ENCODE results near the gene ABHD16B. TPM values are rescaled to one million over a fixed set of nuclear protein-coding genes. Genes with fewer than 3 reads are reported as not detected.
A peak's percentile ranks its signal among the peaks of the same experiment; 100 is the strongest.

The ABHD16B gene
- total and polyA plus RNA-seq, 2 of the 13 experiments (the other 11 are each of a cell fraction or from before 2014, with no cell fraction given): not detected

DNA sequence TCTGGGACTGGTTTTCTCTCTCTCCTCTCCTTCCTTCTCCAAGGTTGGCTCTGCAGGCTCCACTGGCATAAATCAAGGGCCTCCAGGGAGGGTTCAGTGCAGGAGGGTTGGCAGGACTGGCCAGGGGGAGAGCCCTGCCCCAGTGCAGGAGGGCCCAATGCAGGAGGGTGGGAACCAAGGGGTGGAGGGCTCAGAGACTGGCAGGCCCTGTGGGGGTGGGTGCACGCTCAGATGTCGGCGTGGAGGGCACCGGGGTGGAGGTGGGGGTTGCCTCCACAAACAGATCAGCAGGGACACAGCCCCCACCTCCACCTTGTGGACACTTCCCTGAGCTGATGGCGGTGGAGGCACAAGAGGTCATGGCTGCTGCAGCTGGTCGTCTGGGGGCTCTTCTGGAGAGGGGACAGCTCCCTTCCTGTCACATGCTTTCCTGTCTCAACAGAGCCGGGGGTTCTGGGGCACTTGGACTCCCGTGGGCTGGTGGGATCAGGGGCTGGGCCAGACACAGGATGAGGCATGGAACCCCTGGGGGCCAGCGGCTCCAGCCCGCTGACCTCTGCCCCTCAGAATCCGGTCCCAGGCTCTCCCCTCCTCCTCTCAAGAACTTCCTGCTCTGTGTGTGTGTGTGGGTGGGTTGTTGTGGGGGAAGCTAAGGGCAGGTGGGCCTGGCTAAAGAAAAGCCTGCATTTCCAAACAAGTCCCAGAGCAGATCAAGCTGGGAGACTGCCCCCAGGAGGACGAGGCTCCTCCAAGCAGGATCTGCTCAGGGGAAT lies 2.7 kb upstream of the ABHD16B start:
- no TSS peak for BruUV-seq (replicated peaks)
- H3K4me2 ChIP-seq (ENCODE audit: low read depth, low read length): peak overlapping the region; percentile 87
- H3K9ac ChIP-seq (ENCODE audit: insufficient read depth, low read depth, low read length): peak overlapping the region; percentile 60
- no peak overlapping the region for H2AFZ ChIP-seq (ENCODE audit: low read length)
- peaks cover 0 to 2% of the 10 kb centered on the region in 2 experiments; a peak in 1 of 5 replicates for H3K36me3 ChIP-seq (replicated peaks in 1 of 2; ENCODE audit: control insufficient read depth in 1 of 2, insufficient read depth in 2 of 2, low read length in 2 of 2)
- intact Hi-C loops (cut with micrococcal nuclease; ENCODE audit: unreplicated experiment) (no loop called here), in situ Hi-C loops (cut with HindIII; ENCODE audit: extremely low pct_ligation_motif_present, low pct_unique_long_range_greater_than_20kb) (loop anchor here (5.0 kb wide), 3 partner anchors 36 to 151 kb away; partner anchors contain the start of genes ARFRP1 and ZGPAT)
- no peaks in the 10 kb centered on the region for H4K20me1 ChIP-seq (ENCODE audit: insufficient read depth, low read length)
- H3K4me3 ChIP-seq (replicated peaks in 1 of 3; ENCODE audit: insufficient read depth in 1 of 3, low read depth in 2 of 3, low read length in 3 of 3): peak overlapping the region; percentile 42 to 65 (median 46)
- peaks cover 3 to 11% of the 10 kb centered on the region in 2 experiments; a peak in 4 of 5 replicates for H3K27me3 ChIP-seq (ENCODE audit: control insufficient read depth in 1 of 2, insufficient read depth in 2 of 2, low read length in 2 of 2)
- no peaks in the 10 kb centered on the region for H3K9me3 ChIP-seq (ENCODE audit: low read length)
- H3K4me1 ChIP-seq (ENCODE audit: insufficient read depth, low read length): peaks cover 68% of the 10 kb centered on the region
- FAIRE-seq (peak; percentile 90), DNase-seq (ENCODE audit: low spot score) (peak; percentile 79), ATAC-seq (peak; percentile 45)
- peak overlapping the region; percentile 47 for H3K27ac ChIP-seq (ENCODE audit: extremely low read length, insufficient read depth, low read length)
- ChIA-PET CTCF (ENCODE audit: low intra/inter-chr PET ratio, low total read pairs) (interaction anchor here (1.3 to 1.4 kb wide), 2 partner anchors 72 to 152 kb away, joined by 4 to 5 read pairs; no protein-coding TSS in a partner anchor), POLR2A (interaction anchor here (0.7 to 1.6 kb wide), 13 partner anchors 10 to 224 kb away, joined by 3 to 15 read pairs (median 3); partner anchors contain the start of genes ARFRP1, PRPF6, SLC2A4RG and ZGPAT)
- H3K79me2 ChIP-seq (ENCODE audit: insufficient read depth, low read length): no peaks in the 10 kb centered on the region
- WGBS (ENCODE audit: low lambda C conversion rate): 1% methylated on average over 8 of the region's 12 CpGs
- TF ChIP-seq ZSCAN22 (CRISPR knock-in tag; IDR thresholded peaks at IDR 0.05): no peak
- TF ChIP-seq MBNL3 (CRISPR knock-in tag; conservative IDR thresholded peaks at IDR 0.05): no peak
- TF ChIP-seq, protein P1, sequence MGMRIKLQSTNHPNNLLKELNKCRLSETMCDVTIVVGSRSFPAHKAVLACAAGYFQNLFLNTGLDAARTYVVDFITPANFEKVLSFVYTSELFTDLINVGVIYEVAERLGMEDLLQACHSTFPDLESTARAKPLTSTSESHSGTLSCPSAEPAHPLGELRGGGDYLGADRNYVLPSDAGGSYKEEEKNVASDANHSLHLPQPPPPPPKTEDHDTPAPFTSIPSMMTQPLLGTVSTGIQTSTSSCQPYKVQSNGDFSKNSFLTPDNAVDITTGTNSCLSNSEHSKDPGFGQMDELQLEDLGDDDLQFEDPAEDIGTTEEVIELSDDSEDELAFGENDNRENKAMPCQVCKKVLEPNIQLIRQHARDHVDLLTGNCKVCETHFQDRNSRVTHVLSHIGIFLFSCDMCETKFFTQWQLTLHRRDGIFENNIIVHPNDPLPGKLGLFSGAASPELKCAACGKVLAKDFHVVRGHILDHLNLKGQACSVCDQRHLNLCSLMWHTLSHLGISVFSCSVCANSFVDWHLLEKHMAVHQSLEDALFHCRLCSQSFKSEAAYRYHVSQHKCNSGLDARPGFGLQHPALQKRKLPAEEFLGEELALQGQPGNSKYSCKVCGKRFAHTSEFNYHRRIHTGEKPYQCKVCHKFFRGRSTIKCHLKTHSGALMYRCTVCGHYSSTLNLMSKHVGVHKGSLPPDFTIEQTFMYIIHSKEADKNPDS (CRISPR knock-in tag; IDR thresholded peaks at IDR 0.05): no peak
- peak; percentile 70; the same call in 1 of the 2 replicates for TF ChIP-seq KDM3A (CRISPR knock-in tag; IDR thresholded peaks at IDR 0.05; ENCODE audit: low read depth)
- no peak for TF ChIP-seq HDAC6 (IDR thresholded peaks at IDR 0.05; ENCODE audit: low read depth, low read length)
- no peak for TF ChIP-seq ZMAT3 (CRISPR knock-in tag; conservative IDR thresholded peaks at IDR 0.05)
- no peak for TF ChIP-seq SYNCRIP (IDR thresholded peaks at IDR 0.05; ENCODE audit: insufficient read depth, low read depth, low read length)
- TF ChIP-seq RARG (CRISPR knock-in tag; IDR thresholded peaks at IDR 0.05; ENCODE audit: low read depth): no peak
- TF ChIP-seq, protein P2, sequence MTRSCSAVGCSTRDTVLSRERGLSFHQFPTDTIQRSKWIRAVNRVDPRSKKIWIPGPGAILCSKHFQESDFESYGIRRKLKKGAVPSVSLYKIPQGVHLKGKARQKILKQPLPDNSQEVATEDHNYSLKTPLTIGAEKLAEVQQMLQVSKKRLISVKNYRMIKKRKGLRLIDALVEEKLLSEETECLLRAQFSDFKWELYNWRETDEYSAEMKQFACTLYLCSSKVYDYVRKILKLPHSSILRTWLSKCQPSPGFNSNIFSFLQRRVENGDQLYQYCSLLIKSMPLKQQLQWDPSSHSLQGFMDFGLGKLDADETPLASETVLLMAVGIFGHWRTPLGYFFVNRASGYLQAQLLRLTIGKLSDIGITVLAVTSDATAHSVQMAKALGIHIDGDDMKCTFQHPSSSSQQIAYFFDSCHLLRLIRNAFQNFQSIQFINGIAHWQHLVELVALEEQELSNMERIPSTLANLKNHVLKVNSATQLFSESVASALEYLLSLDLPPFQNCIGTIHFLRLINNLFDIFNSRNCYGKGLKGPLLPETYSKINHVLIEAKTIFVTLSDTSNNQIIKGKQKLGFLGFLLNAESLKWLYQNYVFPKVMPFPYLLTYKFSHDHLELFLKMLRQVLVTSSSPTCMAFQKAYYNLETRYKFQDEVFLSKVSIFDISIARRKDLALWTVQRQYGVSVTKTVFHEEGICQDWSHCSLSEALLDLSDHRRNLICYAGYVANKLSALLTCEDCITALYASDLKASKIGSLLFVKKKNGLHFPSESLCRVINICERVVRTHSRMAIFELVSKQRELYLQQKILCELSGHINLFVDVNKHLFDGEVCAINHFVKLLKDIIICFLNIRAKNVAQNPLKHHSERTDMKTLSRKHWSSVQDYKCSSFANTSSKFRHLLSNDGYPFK (CRISPR knock-in tag; IDR thresholded peaks at IDR 0.05; ENCODE audit: borderline replicate concordance): peak; percentile 98
- TF ChIP-seq HMGXB3 (CRISPR knock-in tag; IDR thresholded peaks at IDR 0.05; ENCODE audit: borderline replicate concordance): 0 out of 2 replicates have a peak, but pooled peaks have one; percentile 46

Data from HepG2 (cell line).